ENCODE data around the gene TIMP4.

- TF ChIP-seq POLR2A (IDR thresholded peaks at IDR 0.05), result no peak
- peak in 1 of 2 donors; percentile 55 for TF ChIP-seq EP300 (IDR thresholded peaks at IDR 0.05)
Observed at GRCh38 chr3:12148183-12148940, 10.3 kb downstream of the TIMP4 start.
